WTC11 (cell line): ENCODE data around the gene PRAMEF5.
"Not testable (repeated sequence)": the region's sequence is repeated elsewhere in the genome, so short reads cannot be mapped to it uniquely, and the experiment has no call there.

ENCODE experiments used
- ATF1 ChIP-seq: sonication (generic); formaldehyde crosslinking; IDR thresholded peaks from 2 replicates; pipeline ENCODE4 v1.8.1; 2023; ENCODE audit warnings: mild to moderate bottlenecking, moderate library complexity, missing genetic modification reagents
- CBFB ChIP-seq: sonication (generic); formaldehyde crosslinking; IDR thresholded peaks from 2 replicates; pipeline ENCODE4 v1.8.1; 2022; ENCODE audit warnings: mild to moderate bottlenecking, low read depth, missing genetic modification reagents
- CREB1 ChIP-seq: sonication (generic); formaldehyde crosslinking; IDR thresholded peaks from 2 replicates; pipeline ENCODE4 v1.8.0; 2023; ENCODE audit warnings: mild to moderate bottlenecking, missing genetic modification reagents
- CTCF ChIP-seq: fragments of 200-600 bp; IDR thresholded peaks from 2 replicates; pipeline ENCODE4 v1.8.0; 2022; ENCODE audit warnings: antibody characterized with exemption
- E2F5 ChIP-seq: sonication (generic); formaldehyde crosslinking; IDR thresholded peaks from 2 replicates; pipeline ENCODE4 v1.8.1; 2022; ENCODE audit warnings: mild to moderate bottlenecking, moderate library complexity, missing genetic modification reagents
- ESRRA ChIP-seq: sonication (generic); formaldehyde crosslinking; IDR thresholded peaks from 2 replicates; pipeline ENCODE4 v1.8.1; 2022; ENCODE audit warnings: mild to moderate bottlenecking, missing genetic modification reagents, borderline replicate concordance
- ETV6 ChIP-seq: sonication (generic); formaldehyde crosslinking; IDR thresholded peaks from 2 replicates; pipeline ENCODE4 v1.8.1; 2022; ENCODE audit warnings: mild to moderate bottlenecking, missing genetic modification reagents
- JUN ChIP-seq: sonication (generic); formaldehyde crosslinking; IDR thresholded peaks from 2 replicates; pipeline ENCODE4 v1.8.0; 2023; ENCODE audit warnings: mild to moderate bottlenecking, missing genetic modification reagents
- NFE2L1 ChIP-seq: sonication (generic); formaldehyde crosslinking; IDR thresholded peaks from 2 replicates; pipeline ENCODE4 v1.8.1; 2023; ENCODE audit warnings: missing genetic modification reagents
- NR3C1 ChIP-seq: sonication (generic); formaldehyde crosslinking; conservative IDR thresholded peaks from 2 replicates; pipeline ENCODE4 v1.8.1; 2023; ENCODE audit warnings: low read depth, mild to moderate bottlenecking, missing genetic modification reagents
- SMAD4 ChIP-seq: sonication (generic); formaldehyde crosslinking; IDR thresholded peaks from 2 replicates; pipeline ENCODE4 v1.8.0; 2022; ENCODE audit warnings: mild to moderate bottlenecking, missing genetic modification reagents
- TP53 ChIP-seq: sonication (generic); formaldehyde crosslinking; IDR thresholded peaks from 2 replicates; pipeline ENCODE4 v1.8.1; 2023; ENCODE audit warnings: mild to moderate bottlenecking, missing genetic modification reagents
- ZNF121 ChIP-seq: sonication (generic); formaldehyde crosslinking; IDR thresholded peaks from 2 replicates; pipeline ENCODE4 v1.8.0; 2023; ENCODE audit warnings: missing genetic modification reagents
- ZNF396 ChIP-seq: fragments of 250-450 bp; sonication (Bioruptor Pico); IDR thresholded peaks from 2 replicates; pipeline ENCODE4 v1.8.0; 2021; ENCODE audit warnings: mild to moderate bottlenecking, moderate library complexity, borderline replicate concordance

- TF ChIP-seq CREB1 (CRISPR knock-in tag); ZNF396 (CRISPR knock-in tag); ATF1; NR3C1 (CRISPR knock-in tag); CTCF; TP53 (CRISPR knock-in tag); NFE2L1; SMAD4 (CRISPR knock-in tag); ETV6 (CRISPR knock-in tag); JUN (CRISPR knock-in tag); E2F5 (CRISPR knock-in tag); ZNF121; CBFB; ESRRA: not testable (repeated sequence)
Observed at GRCh38 chr1:13231061-13231750, 22.8 kb upstream of the PRAMEF5 start.
